GM21528 (cell line): Measurements from ENCODE around the gene RMND1.
"Not testable (repeated sequence)": the region's sequence is repeated elsewhere in the genome, so short reads cannot be mapped to it uniquely, and the experiment has no call there.

Experiments used
- ATAC-seq: cut with Tn5 transposase; IDR thresholded peaks from one replicate; pipeline ENCODE4 v1.9.1; 2021; ENCODE audit warnings: mild to moderate bottlenecking, moderate library complexity; ENCODE audit not compliant: unreplicated experiment, low FRiP score

RMND1 gene

GRCh38 chr6:151388236-151388635 is 63.7 kb downstream of the RMND1 start:
- ATAC-seq = no peak

DNA sequence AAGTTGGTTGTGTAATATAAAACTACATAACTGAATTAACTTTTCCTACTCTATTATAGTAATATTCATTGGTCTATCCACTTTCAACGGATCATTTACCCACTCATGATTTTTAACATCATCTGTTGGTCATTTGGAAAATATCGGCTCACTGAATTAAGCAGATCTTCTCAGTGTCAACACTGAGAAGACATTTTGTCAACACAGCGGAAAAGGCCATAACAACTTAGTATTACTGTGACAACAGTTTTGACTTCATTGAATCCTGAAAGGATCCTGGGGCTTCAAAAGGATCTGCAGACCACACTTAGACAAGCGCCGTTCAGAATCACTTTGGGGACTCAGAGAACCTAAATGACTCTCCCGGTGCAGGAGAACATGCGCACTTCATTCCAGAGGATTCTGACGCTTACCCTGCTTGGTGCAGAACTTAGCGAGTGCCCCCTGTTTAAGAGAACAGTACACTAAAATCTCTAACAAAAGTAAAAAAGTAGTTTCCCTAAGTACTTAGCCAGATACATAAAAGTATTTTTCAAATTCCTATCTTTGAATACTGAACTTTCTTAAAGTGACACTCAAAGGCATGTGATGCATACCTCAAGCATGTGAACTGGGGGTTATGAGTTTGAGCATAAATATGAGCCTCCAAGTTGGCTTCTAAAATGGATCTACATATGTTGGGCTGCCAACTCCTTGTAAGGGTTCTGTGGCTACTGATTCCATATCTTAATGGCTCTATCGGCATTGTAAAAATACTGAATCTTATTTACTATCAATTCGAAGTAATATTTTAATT is 64.6 kb downstream of the RMND1 start:
- ATAC-seq = no peak

- ATAC-seq = no peak
Observed at GRCh38 chr6:151385177-151385576, 66.7 kb downstream of the RMND1 start.

- ATAC-seq = no peak
Observed at GRCh38 chr6:151384151-151384550, 67.8 kb downstream of the RMND1 start.

DNA sequence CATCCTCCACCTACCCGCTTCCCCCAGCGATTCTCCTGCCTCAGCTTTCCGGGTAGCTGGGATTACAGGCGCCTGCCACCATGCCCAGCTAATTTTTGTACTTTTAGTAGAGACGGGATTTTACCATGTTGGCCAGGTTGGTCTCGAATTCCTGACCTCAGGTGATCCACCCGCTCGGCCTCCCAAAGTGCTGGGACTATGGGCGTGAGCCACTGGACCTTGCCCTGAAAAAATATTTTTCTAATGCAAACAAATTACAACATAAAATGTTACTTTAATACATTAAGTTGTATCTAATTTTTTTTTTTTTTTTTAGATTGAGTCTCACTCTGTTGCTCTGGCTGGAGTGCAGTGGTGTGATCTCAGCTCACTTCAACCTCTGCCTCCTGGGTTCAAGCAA is 69.3 kb downstream of the RMND1 start:
- not testable (repeated sequence) for ATAC-seq

- ATAC-seq = no peak
Observed at GRCh38 chr6:151381722-151382121, 70.2 kb downstream of the RMND1 start.

DNA sequence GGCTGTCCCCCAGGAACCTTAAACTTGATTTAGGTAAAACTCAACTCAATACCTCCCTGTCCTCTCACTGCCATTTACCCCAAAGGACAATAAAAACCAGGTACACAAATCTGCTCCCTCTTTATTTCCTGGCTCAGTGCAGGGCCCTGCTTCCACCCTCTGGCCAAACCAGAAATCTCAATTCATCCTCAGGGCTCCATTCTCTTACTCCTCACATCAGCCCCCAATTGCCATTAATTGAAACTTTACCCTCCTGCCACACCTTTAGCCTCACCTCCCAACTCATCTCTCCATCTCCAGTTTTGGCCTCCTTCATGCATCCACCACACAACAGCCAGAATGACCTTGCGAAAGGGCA is 71.1 kb downstream of the RMND1 start:
- no peak for ATAC-seq

GRCh38 chr6:151379933-151380847 is 71.7 kb downstream of the RMND1 start:
- peak; percentile 57 for ATAC-seq

DNA sequence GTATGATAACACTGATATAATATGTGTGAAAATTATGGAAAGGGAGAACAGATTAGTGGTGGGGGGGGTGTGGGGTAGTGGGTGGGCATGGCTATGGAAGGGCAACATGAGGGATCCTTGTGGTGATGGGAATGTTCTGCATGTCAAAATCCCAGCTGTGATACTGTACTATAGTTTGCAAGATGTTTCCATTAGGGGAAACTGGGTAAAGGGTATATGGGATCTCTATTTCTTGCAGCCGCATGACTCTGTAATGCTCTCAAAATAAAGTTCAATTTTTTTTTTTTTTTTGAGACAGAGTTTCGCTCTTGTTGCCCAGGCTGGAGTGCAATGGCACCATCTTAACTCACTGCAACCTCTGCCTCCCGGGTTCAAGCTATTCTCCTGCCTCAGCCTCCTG is 74.8 kb downstream of the RMND1 start:
- no peak for ATAC-seq

GRCh38 chr6:151376440-151376839 is 75.5 kb downstream of the RMND1 start:
- no peak for ATAC-seq

DNA sequence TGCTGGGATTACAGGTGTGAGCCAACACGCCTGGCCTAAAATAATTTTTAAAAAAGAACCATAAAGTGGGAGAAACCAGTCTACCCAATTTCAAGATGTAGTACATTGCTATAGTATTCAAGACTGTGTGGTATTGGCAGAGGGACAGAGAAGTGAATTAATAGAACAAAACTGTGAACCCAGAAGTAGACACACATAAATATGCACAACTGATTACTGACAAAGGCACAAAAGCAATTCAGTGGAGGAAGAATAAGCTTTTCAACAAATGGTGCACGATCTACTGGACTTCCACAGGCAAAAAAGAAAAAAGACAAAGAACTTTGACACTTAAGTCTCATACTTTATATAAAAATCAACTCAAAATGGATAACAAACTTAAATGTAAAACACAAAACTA is 76.1 kb downstream of the RMND1 start:
- ATAC-seq = no peak

- no peak for ATAC-seq
Observed at GRCh38 chr6:151374036-151374683, 77.8 kb downstream of the RMND1 start.

DNA sequence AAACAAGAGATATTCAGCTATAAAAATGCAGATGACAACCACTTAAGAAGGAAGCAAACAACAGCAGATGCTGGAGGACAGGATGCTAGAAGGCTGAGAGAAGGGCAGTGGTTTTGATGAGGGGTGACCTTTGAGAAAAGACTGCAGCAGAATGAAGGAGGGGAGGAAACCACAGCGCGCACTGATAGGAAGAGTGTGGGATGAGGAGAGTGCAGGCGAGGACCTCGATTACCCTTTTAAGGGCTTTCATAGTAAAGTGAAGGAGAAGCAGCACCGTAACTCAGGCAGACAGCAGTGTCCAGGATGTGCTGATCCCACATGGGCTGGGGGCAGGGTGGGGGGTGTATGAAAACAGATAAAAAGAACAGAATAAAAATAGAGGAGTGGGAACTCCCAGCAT is 79.8 kb downstream of the RMND1 start:
- ATAC-seq = no peak

- no peak for ATAC-seq
Observed at GRCh38 chr6:151370509-151371078, 81.3 kb downstream of the RMND1 start.

DNA sequence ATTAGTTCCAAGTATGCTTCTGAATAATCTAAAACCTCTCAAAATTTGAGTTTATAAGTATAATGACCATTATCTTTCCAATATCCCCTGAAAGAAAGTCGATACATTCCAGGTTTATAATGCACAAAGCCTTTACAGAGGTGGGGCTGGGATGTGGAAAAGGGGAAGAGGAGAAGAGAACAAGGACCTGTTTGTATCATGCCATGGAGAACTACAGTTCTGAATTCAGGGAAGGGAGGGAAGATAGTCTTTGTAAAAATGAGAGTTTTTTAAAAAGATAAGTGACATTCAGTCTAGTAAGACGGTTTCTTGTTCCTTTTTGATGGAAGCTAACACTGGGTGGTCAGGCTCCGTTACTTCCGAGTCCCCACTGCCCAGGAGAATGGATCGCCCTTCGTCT is 86.7 kb downstream of the RMND1 start:
- no peak for ATAC-seq

DNA sequence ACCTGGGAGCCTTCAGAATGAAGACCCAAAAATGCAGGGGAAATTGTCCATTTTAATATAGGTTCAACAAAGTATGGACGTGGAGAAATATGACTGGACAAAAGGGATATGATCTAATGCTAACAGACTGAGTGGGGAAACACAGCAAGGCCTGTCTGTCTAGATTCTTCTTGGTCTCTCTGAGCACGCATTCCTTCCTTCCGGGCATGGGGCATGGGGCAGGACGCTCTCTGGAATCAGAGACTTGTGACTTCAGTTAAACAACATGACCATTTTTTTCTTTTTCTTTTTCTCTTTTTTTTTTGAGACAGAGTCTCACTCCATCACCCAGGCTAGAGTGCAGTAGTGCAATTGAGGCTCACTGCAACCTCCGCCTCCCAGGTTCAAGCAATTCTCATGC is 92.4 kb downstream of the RMND1 start:
- no peak for ATAC-seq

DNA sequence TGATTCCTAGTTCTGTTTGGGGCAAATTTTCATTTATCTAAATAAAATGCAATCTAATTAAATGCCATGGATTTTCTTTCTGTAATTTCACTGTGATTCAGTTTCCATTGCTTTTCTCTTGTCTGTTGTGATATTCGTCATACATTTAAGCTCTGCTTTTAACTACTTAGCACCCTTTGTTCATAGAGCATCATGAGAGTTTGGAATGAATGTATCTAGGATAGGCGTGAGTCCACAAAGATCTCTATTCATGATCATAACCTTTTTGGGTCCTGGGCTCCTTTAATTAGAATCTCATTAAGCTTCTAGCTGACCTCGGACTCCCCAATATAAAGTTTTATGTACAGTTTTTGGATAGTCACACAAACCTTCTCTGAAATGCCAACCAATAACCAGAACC is 93.5 kb downstream of the RMND1 start:
- no peak for ATAC-seq

- ATAC-seq = no peak
Observed at GRCh38 chr6:151357758-151358436, 94.0 kb downstream of the RMND1 start.

DNA sequence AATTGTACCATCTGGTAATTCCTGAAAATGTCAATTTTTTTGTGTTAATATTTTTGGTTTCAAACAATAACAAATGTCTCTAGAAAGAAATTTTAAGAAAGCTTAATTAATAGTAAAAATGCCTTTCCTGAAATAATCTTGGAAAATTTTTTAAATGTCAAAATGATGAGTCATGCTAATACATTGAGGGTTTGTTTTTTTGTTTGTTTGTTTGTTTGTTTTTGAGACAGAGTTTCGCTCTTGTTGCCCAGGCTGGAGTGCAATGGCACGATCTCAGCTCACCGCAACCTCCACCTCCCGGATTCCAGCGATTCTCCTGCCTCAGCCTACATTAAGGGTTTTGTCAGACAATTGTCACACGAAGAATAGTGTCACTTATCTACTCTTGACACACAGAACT is 94.9 kb downstream of the RMND1 start:
- not testable (repeated sequence) for ATAC-seq
